ENCODE results near the gene ZNF532. TPM values are rescaled to one million over a fixed set of nuclear protein-coding genes. Genes with fewer than 3 reads are reported as not detected.
"Not testable (repeated sequence)": the region's sequence is repeated elsewhere in the genome, so short reads cannot be mapped to it uniquely, and the experiment has no call there.

Gene ZNF532, protein sequence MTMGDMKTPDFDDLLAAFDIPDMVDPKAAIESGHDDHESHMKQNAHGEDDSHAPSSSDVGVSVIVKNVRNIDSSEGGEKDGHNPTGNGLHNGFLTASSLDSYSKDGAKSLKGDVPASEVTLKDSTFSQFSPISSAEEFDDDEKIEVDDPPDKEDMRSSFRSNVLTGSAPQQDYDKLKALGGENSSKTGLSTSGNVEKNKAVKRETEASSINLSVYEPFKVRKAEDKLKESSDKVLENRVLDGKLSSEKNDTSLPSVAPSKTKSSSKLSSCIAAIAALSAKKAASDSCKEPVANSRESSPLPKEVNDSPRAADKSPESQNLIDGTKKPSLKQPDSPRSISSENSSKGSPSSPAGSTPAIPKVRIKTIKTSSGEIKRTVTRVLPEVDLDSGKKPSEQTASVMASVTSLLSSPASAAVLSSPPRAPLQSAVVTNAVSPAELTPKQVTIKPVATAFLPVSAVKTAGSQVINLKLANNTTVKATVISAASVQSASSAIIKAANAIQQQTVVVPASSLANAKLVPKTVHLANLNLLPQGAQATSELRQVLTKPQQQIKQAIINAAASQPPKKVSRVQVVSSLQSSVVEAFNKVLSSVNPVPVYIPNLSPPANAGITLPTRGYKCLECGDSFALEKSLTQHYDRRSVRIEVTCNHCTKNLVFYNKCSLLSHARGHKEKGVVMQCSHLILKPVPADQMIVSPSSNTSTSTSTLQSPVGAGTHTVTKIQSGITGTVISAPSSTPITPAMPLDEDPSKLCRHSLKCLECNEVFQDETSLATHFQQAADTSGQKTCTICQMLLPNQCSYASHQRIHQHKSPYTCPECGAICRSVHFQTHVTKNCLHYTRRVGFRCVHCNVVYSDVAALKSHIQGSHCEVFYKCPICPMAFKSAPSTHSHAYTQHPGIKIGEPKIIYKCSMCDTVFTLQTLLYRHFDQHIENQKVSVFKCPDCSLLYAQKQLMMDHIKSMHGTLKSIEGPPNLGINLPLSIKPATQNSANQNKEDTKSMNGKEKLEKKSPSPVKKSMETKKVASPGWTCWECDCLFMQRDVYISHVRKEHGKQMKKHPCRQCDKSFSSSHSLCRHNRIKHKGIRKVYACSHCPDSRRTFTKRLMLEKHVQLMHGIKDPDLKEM (N-terminal part only)
- 100 to 1,000 TPM; 183 to 194 TPM for total RNA-seq
- 10 to 100 TPM; 19.3 to 43.4 TPM for polyA plus RNA-seq
- long read RNA-seq, donor 1, full-length matches to known transcripts: 5 of 59 reads
- long read RNA-seq, donor 1, partial matches to known transcripts: 8 of 59 reads
- long read RNA-seq, donor 1, other reads (novel, unspliced or antisense): 46 of 59 reads
- long read RNA-seq, donor 2, full-length matches to known transcripts: 6 of 45 reads
- long read RNA-seq, donor 2, partial matches to known transcripts: 11 of 45 reads
- long read RNA-seq, donor 2, other reads (novel, unspliced or antisense): 28 of 45 reads

GRCh38 chr18:58864146-58865032, at the start of gene ZNF532:
Gene ZNF532 (plus strand): TSS chr18:58864877. CDS start in a region left out here.
- peaks cover 2 to 15% of the 10 kb centered on the region in 2 donors for H3K4me1 ChIP-seq (ENCODE audit: control insufficient read depth in 1 of 2, insufficient read depth in 2 of 2, low read length in 2 of 2)

GRCh38 chr18:58819051-58819450, 45.6 kb upstream of the ZNF532 start:
- peaks cover 0 to 4% of the 10 kb centered on the region in 2 donors for H3K4me1 ChIP-seq (ENCODE audit: control insufficient read depth in 1 of 2, insufficient read depth in 2 of 2, low read length in 2 of 2)
- ATAC-seq (ENCODE audit: low FRiP score): no peak
- no peaks in the 10 kb centered on the region for H3K27me3 ChIP-seq (ENCODE audit: control insufficient read depth in 1 of 2, insufficient read depth in 2 of 2, low read length in 1 of 2)
- H3K27ac ChIP-seq (ENCODE audit: low read depth in 1 of 2, low read length in 2 of 2): no peak overlapping the region
- no peak for DNase-seq
- intact Hi-C loops (cut with DNase I): no loop called here
- no peak overlapping the region for H3K4me3 ChIP-seq (ENCODE audit: low read length in 2 of 2)
- WGBS, 2 donors: 23 to 30% methylated on average over 4 of the region's 4 CpGs
- no peaks in the 10 kb centered on the region for H3K36me3 ChIP-seq (ENCODE audit: control insufficient read depth in 1 of 2, insufficient read depth in 2 of 2, low read length in 1 of 2)
- H3K9me3 ChIP-seq (ENCODE audit: control insufficient read depth, low read length): no peaks in the 10 kb centered on the region

More at GRCh38 chr18:58864146-58865032, at the start of gene ZNF532:
- Histone ChIP-seq H3K9me3 (ENCODE audit: control insufficient read depth, low read length) (no peaks in the 10 kb centered on the region), H3K27ac (ENCODE audit: low read depth in 1 of 2, low read length in 2 of 2) (peak within 1 kb of the TSS; percentile 99 to 100), H3K36me3 (ENCODE audit: control insufficient read depth in 1 of 2, insufficient read depth in 2 of 2, low read length in 1 of 2) (peaks cover 0 to 2% of the 10 kb centered on the region in 2 donors), H3K27me3 (ENCODE audit: control insufficient read depth in 1 of 2, insufficient read depth in 2 of 2, low read length in 1 of 2) (no peaks in the 10 kb centered on the region), H3K4me3 (ENCODE audit: low read length in 2 of 2) (peak within 1 kb of the TSS; percentile 29 to 74)
- 7 to 9% methylated on average over 17 of the region's 17 CpGs for WGBS, 2 donors
- ATAC-seq (ENCODE audit: low FRiP score) (peak; percentile 65), DNase-seq (peak in 1 of 2 donors; percentile 62)
- intact Hi-C loops (cut with DNase I): loop anchor here (5.0 kb wide), 5 partner anchors 48 to 193 kb away; no protein-coding TSS in a partner anchor

DNA sequence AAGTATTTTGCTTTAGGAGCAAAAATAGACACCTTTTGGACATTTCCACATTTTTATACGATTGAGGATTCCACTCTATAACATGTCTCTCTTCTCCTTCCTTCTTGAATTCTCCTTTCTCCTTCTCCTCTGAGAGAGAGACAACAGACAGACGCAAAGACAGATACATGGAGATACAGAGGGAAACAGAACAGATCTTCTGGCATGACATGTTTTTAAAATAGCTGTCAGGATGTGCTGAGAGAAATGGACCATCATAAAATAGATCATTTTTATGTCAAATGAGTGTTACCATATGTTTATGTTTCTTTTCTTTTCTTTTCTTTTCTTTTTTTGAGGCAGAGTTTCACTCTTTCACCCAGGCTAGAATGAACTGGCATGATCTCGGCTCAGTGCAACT, 44.4 kb upstream of the ZNF532 start:
- no peak for ATAC-seq (ENCODE audit: low FRiP score)
- no peak for DNase-seq
- H3K9me3 ChIP-seq (ENCODE audit: control insufficient read depth, low read length): no peaks in the 10 kb centered on the region
- no peaks in the 10 kb centered on the region for H3K27me3 ChIP-seq (ENCODE audit: control insufficient read depth in 1 of 2, insufficient read depth in 2 of 2, low read length in 1 of 2)
- no peak overlapping the region for H3K4me3 ChIP-seq (ENCODE audit: low read length in 2 of 2)
- peaks cover 0 to 4% of the 10 kb centered on the region in 2 donors for H3K4me1 ChIP-seq (ENCODE audit: control insufficient read depth in 1 of 2, insufficient read depth in 2 of 2, low read length in 2 of 2)
- intact Hi-C loops (cut with DNase I): no loop called here
- H3K36me3 ChIP-seq (ENCODE audit: control insufficient read depth in 1 of 2, insufficient read depth in 2 of 2, low read length in 1 of 2): no peaks in the 10 kb centered on the region
- no peak overlapping the region for H3K27ac ChIP-seq (ENCODE audit: low read depth in 1 of 2, low read length in 2 of 2)
- WGBS, 2 donors: 85 to 91% methylated on average over 3 of the region's 3 CpGs

- intact Hi-C loops (cut with DNase I): no loop called here
- DNase-seq (no peak), ATAC-seq (ENCODE audit: low FRiP score) (no peak)
- Histone ChIP-seq H3K4me1 (ENCODE audit: control insufficient read depth in 1 of 2, insufficient read depth in 2 of 2, low read length in 2 of 2) (peaks cover 0 to 4% of the 10 kb centered on the region in 2 donors), H3K27me3 (ENCODE audit: control insufficient read depth in 1 of 2, insufficient read depth in 2 of 2, low read length in 1 of 2) (no peaks in the 10 kb centered on the region), H3K4me3 (ENCODE audit: low read length in 2 of 2) (no peak overlapping the region), H3K27ac (ENCODE audit: low read depth in 1 of 2, low read length in 2 of 2) (no peak overlapping the region), H3K36me3 (ENCODE audit: control insufficient read depth in 1 of 2, insufficient read depth in 2 of 2, low read length in 1 of 2) (no peaks in the 10 kb centered on the region), H3K9me3 (ENCODE audit: control insufficient read depth, low read length) (no peaks in the 10 kb centered on the region)
- 95 to 98% methylated on average over 13 of the region's 13 CpGs for WGBS, 2 donors
Observed at GRCh38 chr18:58822944-58823343, 41.7 kb upstream of the ZNF532 start.

DNA sequence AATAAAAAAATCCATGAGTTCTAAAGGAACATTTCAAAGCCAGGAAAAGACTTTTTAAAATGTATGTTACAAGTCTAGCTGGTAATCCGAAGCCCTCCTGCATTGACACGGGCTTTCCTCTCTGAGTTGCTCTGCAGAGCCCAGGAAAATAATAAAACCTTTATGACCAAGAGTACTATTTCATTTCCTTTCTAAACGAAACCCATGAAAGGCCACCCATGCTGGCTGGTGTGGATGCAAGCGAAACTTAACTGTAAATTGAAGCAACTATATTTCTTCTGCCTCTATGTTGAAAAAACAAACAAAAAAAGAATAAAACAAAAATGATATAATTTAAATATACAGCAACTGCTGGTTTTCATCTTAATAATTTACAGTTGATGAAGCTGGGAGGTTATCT, 41.3 kb upstream of the ZNF532 start:
- H3K4me1 ChIP-seq (ENCODE audit: control insufficient read depth in 1 of 2, insufficient read depth in 2 of 2, low read length in 2 of 2): peaks cover 0 to 4% of the 10 kb centered on the region in 2 donors
- H3K27ac ChIP-seq (ENCODE audit: low read depth in 1 of 2, low read length in 2 of 2): no peak overlapping the region
- no peak overlapping the region for H3K4me3 ChIP-seq (ENCODE audit: low read length in 2 of 2)
- H3K27me3 ChIP-seq (ENCODE audit: control insufficient read depth in 1 of 2, insufficient read depth in 2 of 2, low read length in 1 of 2): no peaks in the 10 kb centered on the region
- H3K9me3 ChIP-seq (ENCODE audit: control insufficient read depth, low read length): no peaks in the 10 kb centered on the region
- ATAC-seq (ENCODE audit: low FRiP score): no peak
- intact Hi-C loops (cut with DNase I): no loop called here
- no peak for DNase-seq
- WGBS, 2 donors: 78 to 80% methylated on average over 4 of the region's 4 CpGs
- H3K36me3 ChIP-seq (ENCODE audit: control insufficient read depth in 1 of 2, insufficient read depth in 2 of 2, low read length in 1 of 2): no peaks in the 10 kb centered on the region

DNA sequence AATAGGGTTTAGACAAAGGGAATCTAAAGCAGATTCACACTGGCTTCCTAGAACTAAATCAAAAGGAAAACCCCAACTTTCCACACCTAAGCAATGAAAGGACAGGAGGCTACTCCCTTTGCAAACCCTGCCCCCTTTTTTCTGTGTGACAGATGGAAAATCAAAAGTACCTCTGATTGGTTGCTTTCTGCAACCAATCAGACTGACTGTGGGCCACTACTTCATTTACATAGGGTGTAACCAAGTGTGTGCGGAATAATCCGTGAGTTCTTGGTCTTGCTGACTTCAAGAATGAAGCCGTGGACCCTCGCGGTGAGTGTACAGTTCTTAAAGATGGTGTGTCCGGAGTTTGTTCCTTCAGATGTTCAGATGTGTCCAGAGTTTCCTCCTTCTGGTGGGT, 37.8 kb upstream of the ZNF532 start:
- not testable (repeated sequence) for H3K36me3 ChIP-seq (ENCODE audit: control insufficient read depth in 1 of 2, insufficient read depth in 2 of 2, low read length in 1 of 2); H3K27me3 ChIP-seq (ENCODE audit: control insufficient read depth in 1 of 2, insufficient read depth in 2 of 2, low read length in 1 of 2); DNase-seq; H3K27ac ChIP-seq (ENCODE audit: low read depth in 1 of 2, low read length in 2 of 2); H3K4me1 ChIP-seq (ENCODE audit: control insufficient read depth in 1 of 2, insufficient read depth in 2 of 2, low read length in 2 of 2); ATAC-seq (ENCODE audit: low FRiP score); H3K9me3 ChIP-seq (ENCODE audit: control insufficient read depth, low read length); H3K4me3 ChIP-seq (ENCODE audit: low read length in 2 of 2)
- intact Hi-C loops (cut with DNase I): loop anchor here in 1 of 2 donors (5.0 kb wide), 1 partner anchor 40 kb away; no protein-coding TSS in a partner anchor
- WGBS, 2 donors: 93 to 94% methylated on average over 6 of the region's 6 CpGs

DNA sequence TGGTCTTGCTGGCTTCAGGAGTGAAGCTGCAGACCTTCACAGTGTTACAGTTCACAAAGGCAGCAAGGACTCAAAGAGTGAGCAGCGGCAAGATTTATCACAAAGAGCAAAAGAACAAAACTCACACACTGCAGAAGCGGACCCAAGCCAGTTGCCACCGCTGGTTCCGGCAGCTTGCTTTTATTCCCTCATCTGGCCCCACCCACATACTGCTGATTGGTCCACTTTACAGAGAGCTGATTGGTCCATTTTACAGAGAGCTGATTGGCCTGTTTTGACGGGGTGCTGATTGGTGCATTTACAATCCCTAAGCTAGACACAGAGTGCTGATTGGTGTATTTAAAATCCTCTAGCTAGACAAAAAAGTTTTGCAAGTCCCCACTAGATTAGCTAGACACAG, 37.2 kb upstream of the ZNF532 start:
- intact Hi-C loops (cut with DNase I): loop anchor here in 1 of 2 donors (5.0 kb wide), 1 partner anchor 40 kb away; no protein-coding TSS in a partner anchor
- no peak overlapping the region for H3K4me3 ChIP-seq (ENCODE audit: low read length in 2 of 2)

More for the DNA sequence above, 37.2 kb upstream of the ZNF532 start:
- Histone ChIP-seq H3K27me3 (ENCODE audit: control insufficient read depth in 1 of 2, insufficient read depth in 2 of 2, low read length in 1 of 2) (no peaks in the 10 kb centered on the region), H3K4me1 (ENCODE audit: control insufficient read depth in 1 of 2, insufficient read depth in 2 of 2, low read length in 2 of 2) (peaks cover 0 to 2% of the 10 kb centered on the region in 2 donors), H3K36me3 (ENCODE audit: control insufficient read depth in 1 of 2, insufficient read depth in 2 of 2, low read length in 1 of 2) (no peaks in the 10 kb centered on the region), H3K9me3 (ENCODE audit: control insufficient read depth, low read length) (no peaks in the 10 kb centered on the region), H3K27ac (ENCODE audit: low read depth in 1 of 2, low read length in 2 of 2) (no peak overlapping the region)
- DNase-seq: no peak
- WGBS, 2 donors: 96 to 98% methylated on average over 5 of the region's 5 CpGs
- ATAC-seq (ENCODE audit: low FRiP score): no peak
